HG02678 (cell line): ENCODE measurements around the gene PARP11.

Experiments
- ATAC-seq: cut with Tn5 transposase; IDR thresholded peaks from one replicate; pipeline ENCODE4 v1.9.1; 2021; ENCODE audit warnings: mild to moderate bottlenecking, moderate library complexity; ENCODE audit not compliant: unreplicated experiment

Gene PARP11, protein sequence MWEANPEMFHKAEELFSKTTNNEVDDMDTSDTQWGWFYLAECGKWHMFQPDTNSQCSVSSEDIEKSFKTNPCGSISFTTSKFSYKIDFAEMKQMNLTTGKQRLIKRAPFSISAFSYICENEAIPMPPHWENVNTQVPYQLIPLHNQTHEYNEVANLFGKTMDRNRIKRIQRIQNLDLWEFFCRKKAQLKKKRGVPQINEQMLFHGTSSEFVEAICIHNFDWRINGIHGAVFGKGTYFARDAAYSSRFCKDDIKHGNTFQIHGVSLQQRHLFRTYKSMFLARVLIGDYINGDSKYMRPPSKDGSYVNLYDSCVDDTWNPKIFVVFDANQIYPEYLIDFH

DNA sequence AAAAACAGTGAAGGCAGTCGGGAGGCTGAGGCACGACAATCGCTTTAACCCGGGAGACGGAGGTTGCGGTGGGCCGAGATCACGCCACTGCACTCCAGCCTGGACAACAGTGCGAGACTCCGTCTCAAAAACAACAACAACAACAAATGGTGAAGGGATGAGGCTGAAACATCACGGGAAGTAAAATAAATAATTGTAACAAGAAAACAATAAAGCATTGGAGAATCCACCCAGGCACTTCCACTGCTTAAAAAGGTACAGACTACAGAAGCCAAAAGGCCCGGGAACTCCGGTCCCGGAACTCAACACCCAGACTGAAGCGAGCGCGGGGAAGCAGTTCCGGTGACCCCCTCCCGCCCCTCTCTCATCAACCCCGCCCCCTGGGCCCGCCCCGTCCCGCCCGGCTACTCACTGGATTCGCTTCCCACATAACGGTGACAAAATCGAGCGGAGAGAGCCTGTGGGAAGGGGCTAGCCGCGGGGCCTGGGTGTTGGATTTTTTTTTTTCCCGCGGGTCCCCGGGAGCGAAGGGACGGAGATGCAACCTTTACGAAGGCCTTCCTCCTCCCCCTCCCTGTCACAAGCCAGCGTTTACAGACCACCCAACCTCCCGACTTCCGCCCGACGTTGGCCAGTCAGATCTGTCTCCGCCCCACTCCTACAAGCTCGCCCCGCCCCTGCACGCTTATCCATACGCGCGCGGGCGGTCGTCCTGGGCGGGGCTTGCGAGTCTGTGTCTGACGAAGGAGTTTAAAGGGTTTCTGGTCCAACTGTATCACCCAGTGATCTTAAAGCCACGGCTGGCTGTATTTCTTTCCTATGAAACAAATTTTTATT lies at the start of gene PARP11:
TSS of gene PARP11 (minus strand) at position 600 of the 837 bp plus-strand sequence. CDS start at position 430, 170 bp downstream.
- ATAC-seq = peak; percentile 95

DNA sequence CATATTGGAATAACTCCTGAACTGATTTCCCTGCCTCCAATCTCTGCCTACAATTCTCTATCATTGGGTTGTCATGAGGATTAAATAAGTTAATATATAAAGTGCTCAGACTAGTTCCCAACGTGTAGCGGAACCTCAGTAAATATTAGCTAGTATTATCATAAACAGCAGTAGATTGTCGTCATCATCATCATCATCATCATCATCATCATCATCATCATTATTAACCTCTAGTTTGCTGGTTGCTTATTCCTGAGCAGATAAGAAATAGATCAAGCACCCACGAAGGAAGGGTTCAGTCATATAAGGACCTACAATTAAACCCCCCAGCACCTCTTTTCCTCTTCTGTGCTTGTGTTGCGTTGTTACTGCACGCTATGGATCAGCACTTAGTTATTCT lies 48.8 kb upstream of the PARP11 start:
- no peak for ATAC-seq

DNA sequence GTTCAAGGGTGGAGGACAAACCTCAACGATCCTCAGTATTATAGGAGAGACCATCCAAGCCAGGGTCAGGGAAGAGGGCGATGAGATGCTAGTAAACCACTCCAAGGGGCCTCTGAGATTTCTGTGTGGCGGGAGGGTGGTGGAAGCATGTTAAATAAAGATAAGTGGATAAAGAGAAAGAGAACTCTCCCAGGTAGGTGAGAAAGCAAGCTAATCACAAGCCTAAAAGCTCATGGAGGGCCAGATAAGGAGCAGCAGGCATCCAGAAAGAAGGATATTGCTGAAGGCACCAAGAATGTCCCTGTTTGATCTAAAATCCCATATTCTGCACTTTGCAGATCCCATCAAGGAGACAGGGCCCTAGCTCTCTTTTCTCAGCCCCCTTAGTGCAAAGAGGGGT lies 48.3 kb upstream of the PARP11 start:
- no peak for ATAC-seq

DNA sequence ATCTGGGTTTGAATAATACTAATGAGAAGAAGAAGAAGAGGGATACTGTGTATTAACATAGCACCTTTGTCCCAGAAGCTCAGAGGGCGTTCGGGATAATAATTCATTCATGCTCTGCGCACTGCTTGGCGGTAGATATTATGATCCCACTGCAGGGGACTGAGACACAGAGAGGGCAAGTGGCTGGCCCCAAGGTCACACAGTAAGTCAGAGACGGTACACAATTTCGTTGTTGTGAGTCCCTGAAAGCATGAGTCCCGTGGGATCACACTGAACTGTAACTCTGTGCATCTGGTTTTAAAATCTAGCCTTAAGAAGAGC lies 47.9 kb upstream of the PARP11 start:
- no peak for ATAC-seq

DNA sequence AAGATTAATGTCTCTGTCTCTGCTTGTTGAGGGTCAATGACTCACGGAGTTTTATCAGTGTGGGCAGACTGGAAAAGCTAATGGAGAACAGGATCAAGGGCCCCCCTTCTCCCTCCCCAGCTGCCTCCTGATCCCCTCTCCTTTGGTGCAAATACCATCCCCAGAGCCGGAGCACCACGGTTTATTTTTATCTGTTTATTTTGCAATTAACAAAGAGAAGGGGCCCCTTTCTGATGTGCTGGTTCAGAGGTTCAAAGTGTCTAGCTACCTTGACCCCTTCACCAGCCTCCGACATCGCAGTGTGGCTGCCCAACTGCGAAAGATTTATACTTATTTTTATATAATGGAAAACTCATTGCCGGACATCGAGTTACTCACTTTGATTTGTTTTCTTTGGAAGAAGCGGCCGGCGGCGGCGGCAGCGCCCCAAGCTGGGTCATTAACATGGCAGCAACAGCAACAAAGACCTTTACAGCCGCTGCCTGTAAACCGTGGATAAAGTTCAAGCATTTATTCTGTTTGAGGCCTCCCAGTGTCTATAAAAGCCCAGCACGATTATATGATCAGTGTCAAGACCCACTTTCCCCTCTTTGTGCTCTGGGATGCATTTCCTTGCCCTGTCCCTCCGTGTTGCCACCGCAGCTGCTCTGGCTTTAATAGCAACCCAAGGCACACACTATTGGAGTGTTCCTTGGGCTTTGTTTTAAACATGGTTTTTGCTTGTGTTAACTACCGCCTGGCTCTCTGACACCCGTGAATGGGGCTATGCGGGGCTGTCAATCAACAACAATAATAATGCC lies 47.4 kb upstream of the PARP11 start:
- ATAC-seq = no peak

DNA sequence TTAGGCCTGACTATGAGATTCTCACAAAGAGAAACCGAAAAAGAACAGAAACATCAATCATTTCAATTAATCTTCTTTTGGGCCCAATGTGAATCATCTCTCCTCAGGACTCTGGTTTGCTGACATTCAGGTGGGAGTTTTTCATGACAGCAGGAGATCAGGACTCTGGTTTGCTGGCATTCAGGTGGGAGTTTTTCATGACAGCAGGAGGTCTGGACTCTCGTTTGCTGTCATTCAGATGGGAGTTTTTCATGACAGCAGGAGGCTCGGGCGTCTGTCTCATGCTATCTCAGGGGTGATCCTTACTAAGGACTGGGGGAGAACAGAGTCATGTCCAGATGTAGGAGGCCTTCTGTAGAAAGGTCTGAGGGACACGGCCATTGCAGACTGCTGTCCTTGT lies 40.1 kb upstream of the PARP11 start:
- no peak for ATAC-seq

DNA sequence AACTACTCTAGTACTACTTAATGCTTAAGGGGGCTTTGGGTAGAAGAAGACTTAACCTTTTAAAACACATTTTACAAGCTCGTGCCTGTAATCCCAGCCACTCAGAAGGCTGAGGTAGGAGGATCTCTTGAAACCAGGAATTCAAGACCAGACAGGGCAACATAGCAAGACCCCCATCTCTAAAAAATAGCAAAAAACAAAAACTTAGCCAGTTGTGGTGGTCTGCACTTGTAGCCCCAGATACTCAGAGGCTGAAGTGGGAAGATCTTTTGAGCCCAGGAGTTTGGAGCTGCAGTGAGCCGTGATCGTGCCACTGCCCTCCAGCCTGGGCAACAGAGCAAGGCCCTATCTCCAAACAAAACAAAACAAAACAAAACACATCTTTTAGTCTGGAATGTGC lies 39.7 kb upstream of the PARP11 start:
- no peak for ATAC-seq

DNA sequence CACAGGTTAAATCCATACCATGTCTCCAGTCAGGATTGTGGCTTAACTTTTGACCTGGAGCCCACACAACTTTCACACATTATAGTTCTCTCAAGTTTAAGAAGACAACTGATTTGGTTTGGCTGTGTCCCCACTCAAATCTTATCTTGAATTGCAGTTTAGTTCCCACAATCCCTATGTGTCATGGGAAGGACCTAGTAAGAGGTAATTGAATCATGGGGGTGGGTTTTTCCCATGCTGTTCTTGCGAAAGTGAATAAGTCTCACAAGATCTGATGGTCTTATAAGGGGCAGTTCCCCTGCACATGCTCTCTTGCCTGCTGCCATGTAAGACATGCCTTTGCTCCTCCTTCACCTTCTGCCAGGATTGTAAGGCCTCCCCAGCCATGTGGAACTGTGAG lies 38.2 kb upstream of the PARP11 start:
- no peak for ATAC-seq

DNA sequence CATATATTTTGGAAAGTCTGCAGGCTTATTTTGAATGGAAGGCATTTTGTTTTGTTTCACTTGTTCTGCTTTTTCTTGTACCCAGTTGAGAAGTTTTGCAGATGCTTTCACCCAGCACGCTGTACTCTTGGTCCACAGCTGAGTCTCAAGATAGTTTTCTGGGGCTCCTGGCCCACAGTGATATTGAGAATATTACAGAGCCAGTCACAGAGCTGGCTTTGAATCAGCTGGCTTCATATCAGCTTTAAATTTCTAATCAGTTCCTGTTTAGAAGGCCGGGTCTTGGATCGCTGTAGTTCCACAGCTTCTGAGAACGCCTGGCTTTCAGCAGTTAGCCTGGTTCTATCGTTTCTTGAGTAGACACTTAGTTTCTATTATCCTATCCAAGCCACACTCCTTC lies 32.5 kb upstream of the PARP11 start:
- no peak for ATAC-seq

DNA sequence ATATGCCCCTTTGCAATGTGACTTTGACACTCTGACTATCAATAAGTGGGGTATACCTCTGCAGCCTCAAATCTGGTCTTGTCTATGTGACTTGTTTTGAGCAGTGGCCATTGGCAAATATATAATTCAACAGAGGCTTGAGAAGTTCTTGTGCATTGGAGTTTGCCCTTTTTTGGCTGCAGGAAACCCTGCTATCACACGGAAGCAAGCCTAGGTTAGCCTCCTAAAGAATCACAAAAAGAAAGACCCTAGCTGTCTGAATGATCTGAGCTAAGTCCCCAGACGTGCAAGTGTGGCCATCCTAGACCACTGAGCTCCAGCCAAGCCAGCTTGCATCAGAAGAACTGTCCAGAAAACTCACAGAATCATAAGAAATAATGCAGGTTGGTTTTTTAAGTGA lies 31.8 kb upstream of the PARP11 start:
- no peak for ATAC-seq

DNA sequence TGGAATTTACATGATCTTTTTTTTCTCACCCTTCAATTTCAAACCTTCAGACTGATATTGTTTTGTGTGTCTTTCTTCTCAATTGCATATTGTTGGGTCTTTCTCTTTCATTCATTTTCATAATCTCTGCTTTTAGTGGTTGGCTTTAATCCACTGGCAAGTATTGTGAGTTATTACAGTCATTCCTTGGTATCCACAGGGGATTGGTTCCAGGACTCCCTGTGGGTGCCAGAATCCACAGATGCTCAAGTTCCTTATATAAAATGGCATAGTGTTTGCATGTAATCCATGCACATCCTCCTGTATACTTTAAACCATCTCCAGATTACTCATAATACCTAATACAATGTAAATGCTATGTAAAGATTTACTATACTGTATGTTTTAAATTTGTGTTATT lies 29.7 kb upstream of the PARP11 start:
- no peak for ATAC-seq

DNA sequence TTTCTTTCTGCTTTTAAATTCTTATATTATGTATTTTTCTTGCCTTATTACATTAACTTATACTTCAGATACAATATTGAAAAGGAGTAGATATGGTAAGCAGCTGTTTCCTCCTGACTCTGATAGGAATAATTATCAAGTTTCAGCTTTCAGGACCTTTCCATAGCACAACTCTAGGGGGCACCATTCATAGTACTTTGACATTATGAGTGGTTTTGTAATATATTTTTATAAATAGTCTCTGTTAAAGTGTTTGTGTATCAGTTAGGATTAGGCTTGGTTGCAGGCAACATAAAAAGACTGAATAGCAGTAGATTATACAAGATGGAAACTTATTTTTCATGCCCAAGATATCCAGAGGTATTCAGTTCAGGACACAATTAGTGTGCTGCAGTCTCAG lies 27.9 kb upstream of the PARP11 start:
- ATAC-seq = no peak

DNA sequence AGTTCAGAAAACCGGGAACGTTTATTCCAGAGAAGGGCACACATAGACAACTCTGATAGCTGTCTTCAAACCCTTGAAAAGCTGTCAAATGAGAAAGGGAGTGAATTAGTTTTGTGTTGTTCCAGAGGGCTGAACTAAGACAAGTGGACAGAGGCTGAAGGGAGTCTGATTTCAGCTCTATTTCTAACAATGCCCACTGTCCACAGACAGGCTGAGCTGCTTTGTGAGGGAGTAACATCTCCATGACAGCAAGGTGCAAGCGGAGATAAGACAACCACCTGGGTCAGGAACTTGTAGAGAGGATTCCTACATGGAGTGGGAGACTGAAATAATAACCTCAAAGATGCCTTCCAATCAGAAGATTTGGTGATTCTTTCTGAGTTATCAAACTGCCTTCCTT lies 25.6 kb upstream of the PARP11 start:
- ATAC-seq = no peak

DNA sequence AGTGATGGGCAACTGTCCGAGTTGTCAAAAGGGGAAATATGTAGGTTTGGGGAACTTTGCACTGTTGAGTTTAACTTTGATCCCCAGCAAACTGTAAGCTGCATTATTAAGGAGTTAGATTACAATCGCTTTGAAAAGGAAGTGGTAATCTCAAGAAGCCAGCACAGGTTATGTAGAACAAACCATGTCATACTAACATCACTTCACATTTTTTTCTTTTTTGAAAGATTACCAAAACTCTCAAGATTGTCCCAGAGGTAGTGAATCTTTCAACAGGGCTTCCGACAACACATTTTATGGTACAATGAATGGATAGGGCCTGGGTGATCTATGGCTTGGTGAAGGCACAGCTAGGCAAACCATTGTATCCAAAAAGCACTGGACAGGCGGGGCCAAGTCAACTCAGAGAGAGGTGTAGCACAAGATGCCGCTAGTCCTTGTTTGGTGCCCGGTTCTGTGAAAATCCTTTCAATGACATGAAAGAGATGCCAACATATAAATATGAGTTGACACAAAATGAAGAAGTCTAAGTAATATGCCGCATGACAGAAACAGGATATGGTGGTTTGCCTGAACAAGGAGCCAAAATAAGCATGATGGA lies 24.3 kb upstream of the PARP11 start:
- ATAC-seq = no peak

DNA sequence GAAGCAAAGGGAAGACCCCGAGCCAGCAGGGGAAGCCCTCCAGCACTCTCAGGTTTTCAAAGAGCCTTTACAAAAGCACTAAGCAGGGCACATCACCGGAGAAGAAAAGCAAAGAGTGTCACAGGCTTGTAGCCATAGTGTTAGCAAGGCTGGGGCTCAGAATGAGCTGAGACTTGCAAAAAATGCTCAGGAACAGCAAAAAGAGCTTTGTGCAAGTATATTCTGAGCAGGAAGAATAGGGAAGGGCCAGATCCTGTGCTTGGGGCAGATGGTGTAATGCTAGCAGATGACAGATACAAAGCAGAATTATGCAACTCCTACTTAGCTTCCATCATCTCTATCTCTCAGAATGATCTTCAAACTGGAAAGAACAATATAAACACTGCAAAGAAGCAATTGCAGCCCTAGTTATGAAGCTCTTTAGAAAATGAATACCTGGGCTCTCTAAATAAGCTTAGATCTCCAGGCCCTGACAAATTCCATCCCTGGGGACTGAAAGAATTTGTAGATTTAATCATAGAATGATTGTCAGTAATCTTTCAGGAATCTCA lies 23.7 kb upstream of the PARP11 start:
- no peak for ATAC-seq

DNA sequence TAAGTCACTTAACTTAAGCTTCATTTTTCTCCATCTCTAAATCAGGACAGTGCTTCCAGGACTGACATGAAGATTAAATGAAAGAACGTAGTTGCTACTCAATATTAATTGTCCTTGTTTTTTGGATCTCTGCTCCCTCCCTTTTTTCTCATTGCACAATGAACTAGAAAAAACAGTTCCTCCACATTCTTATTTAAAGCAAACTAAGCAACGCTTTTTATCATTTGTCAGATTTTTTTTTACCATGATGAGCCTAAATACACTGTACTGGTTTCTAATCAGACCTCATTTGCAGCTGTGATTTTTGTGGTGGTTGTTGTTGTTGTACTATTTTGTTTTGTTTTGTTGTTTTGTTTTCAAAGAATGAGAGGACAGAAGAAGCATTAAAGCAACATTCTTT lies 23.2 kb upstream of the PARP11 start:
- no peak for ATAC-seq

DNA sequence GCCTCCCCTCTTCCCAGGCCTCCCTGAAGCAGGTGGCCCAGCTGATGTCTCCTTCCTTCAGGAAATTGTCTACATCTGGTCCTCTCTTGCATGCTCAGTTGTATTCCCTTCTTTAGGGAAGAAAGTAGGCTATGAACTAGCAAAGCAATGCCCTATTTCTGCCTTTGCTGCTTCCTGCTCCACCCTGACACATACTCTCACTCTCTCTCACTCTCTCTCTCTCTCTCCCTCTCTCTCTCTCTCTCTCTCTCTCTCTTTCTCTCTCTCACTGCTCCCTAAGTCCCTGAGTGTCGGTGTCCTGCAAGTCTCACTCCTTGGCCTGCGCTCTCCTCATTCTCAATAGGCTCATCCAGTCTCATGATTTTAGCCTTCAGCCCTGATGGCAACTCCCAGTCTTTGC lies 19.4 kb upstream of the PARP11 start:
- ATAC-seq = no peak

DNA sequence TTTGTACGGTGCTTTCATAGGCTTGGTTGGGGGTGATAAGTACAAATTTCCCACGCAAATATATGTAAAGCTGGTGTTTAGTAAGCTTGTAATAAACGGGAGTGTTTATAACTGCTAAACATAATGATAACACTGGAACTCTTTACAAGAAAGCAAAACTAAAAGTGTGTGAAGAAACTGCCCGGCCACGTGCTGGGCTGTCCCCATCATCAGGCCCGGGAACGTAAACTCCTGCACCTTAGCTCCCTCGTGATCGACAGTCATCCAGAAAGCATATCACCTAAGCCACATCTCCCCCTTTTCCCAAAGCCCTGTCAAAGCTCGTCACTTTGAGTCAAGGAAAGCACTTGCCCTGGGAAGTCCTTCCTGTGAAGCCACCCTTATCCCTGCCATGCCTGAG lies 18.0 kb upstream of the PARP11 start:
- no peak for ATAC-seq

DNA sequence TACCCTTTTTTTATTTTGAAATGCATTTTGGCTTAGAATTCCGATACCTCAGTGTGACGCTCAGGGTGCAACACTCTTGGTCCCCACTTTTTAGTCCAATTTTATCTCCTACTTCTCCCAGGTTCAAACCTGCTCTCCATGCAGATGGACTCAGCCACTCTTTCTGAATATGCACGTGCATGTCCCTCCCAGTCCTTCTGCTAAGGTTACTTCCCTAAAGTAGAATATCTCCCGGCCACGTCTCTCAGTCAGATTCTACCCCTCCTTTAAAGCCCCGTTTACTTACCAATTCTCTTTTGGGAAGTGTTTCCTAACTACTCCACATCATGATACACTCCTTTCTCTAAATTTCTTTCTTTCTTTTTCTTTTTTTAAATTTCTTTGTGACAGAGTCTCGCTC lies 15.5 kb upstream of the PARP11 start:
- ATAC-seq = no peak

DNA sequence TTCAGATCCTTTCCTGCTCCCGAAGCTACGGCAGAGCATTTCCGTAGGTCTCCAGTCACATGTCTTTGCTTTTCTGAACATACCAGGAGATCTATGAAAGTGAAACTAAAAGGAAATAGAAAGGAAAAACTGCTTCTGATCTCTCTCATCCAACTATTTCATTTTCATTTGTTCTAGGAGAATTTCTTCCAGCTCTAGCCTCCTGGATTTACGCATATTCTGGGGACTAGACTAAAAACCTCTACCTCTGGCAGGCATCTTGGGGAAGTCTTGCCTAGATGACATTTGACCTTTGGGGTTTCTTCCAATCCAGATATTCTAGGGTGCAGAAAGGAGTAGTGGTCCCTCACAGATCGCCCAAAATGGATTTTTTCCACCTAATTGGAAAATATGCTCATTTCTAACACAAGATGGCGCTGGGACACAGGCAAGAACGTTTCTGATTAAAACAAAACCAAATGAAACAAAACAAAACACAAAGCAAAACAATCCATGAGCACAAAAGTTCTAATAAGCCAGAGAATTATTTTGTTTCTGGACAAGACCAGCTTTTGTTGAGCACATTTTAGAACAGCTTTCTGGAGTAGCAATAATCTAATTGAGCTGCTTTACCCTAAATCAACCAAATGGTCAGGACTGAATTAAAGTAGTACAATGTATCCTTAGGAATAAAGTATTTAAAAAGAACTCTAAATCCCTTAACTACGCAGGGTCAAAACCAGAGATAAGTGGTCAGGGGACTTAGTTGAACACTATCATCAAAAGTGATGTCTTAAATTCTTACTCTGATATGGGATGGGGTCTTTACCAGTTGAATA lies 12.3 kb upstream of the PARP11 start:
- ATAC-seq = no peak
